ENCODE results near the gene LTF.

LTF gene

DNA sequence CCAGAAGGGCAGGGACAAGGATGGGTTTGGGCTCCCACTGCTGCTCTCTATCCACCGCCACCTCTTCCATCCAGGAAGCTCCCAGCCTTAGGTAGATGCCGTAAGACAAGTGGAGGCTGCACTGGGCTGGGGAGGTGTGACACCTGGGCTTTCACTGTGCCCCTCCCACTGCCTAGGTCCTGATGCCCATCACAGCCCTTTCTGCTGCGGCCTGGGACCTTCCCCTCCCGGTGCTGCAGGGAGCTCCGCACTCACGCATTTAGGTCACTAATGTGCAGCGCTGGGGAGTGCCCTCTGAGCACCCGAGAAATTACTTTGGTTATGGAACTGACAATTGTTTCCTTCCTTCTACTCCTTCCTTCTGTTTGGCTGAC lies 850 bp downstream of the LTF start:
- TF ChIP-seq, protein P1, sequence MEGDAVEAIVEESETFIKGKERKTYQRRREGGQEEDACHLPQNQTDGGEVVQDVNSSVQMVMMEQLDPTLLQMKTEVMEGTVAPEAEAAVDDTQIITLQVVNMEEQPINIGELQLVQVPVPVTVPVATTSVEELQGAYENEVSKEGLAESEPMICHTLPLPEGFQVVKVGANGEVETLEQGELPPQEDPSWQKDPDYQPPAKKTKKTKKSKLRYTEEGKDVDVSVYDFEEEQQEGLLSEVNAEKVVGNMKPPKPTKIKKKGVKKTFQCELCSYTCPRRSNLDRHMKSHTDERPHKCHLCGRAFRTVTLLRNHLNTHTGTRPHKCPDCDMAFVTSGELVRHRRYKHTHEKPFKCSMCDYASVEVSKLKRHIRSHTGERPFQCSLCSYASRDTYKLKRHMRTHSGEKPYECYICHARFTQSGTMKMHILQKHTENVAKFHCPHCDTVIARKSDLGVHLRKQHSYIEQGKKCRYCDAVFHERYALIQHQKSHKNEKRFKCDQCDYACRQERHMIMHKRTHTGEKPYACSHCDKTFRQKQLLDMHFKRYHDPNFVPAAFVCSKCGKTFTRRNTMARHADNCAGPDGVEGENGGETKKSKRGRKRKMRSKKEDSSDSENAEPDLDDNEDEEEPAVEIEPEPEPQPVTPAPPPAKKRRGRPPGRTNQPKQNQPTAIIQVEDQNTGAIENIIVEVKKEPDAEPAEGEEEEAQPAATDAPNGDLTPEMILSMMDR (IDR thresholded peaks at IDR 0.05; ENCODE audit: low read depth, low read length): no peak
- no peak for DNase-seq (ENCODE audit: low read depth in 2 of 2)

DNA sequence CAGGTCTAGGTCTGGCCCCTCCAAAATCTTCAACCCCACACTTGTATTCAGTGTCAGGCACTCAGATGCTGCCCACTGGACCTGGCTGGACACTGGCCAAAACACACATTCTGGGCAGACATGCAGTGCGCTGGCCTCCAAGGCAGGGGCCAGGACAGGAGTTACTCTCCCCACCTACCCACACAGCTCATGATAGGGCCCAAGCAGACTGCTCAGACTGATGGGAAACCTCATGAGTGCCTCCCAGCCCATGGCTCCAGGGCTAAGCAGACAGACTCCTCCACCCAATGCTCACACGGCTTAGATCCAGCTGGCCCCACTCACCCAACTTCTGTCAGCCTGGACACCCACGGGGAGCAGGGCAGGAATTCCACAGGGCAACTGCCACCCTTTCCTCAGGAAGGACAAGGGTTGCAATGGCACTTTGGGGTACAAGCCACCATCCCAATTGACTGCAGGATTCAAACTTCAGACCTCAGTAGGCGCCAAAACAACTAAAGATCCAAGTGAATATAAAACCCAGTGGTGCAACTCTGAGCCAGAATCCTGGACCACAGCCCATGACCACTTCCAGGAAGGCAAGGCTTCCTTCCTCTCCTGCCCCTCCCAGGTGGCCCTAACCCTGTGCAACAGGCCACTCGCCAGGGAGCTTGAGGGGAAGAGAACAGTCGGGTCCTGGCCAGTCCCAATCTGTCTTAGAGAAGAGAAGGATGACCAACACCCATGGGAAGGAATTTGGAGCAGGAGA lies 1.4 kb downstream of the LTF start:
- DNase-seq (ENCODE audit: low read depth in 2 of 2): no peak
- no peak overlapping the region for H3K4me3 ChIP-seq (replicated peaks in 1 of 2; ENCODE audit: low read depth in 2 of 2, low read length in 2 of 2)
- TF ChIP-seq, protein P1 (IDR thresholded peaks at IDR 0.05; ENCODE audit: low read depth, low read length): no peak

More for the DNA sequence above, 850 bp downstream of the LTF start:
- no peak overlapping the region for H3K4me3 ChIP-seq (replicated peaks in 1 of 2; ENCODE audit: low read depth in 2 of 2, low read length in 2 of 2)

DNA sequence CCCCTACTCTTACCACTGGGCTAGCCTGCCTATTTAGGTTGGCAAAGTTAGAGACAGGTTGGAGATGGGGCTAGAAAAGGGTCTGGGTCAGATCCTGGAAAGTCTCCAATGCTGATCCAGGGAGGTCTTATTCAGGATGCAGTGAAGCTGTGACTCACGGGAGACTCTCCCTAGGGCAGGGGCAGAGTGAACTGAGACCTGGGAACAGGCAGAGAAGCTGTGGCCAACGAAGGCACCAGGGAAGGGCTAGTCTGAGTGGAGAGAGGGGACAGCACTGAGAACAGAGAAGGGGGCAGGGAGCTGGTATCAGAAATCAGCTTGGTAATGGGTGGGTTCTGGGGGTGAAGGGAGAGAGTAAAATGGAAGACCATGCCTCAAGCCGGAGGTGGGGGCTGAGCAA lies 2.2 kb downstream of the LTF start:
- no peak overlapping the region for H3K4me3 ChIP-seq (replicated peaks in 1 of 2; ENCODE audit: low read depth in 2 of 2, low read length in 2 of 2)
- DNase-seq (ENCODE audit: low read depth in 2 of 2): no peak
- TF ChIP-seq, protein P1 (IDR thresholded peaks at IDR 0.05; ENCODE audit: low read depth, low read length): no peak

DNA sequence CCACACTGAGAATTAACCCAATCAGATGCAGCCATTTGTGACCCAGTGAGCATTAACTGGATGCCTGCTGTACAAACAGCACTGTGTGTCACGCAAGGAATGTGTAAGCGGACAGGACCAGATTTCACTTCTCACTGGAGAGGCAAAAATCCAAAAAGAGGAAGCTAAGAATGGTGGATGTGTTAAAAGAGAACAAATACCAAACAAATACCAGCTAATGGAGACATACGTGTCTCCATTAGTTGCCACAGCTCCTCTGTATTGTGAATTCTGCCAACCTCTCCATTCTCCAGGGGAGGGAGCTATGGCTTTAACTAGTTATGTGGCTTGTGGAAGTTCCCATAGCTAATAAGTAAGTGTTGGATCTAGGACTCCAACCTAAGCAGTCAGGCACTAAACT lies 2.6 kb downstream of the LTF start:
- DNase-seq (ENCODE audit: low read depth in 2 of 2): peak in 1 of 2 donors; percentile 37
- TF ChIP-seq, protein P1 (IDR thresholded peaks at IDR 0.05; ENCODE audit: low read depth, low read length): no peak
- no peak overlapping the region for H3K4me3 ChIP-seq (replicated peaks in 1 of 2; ENCODE audit: low read depth in 2 of 2, low read length in 2 of 2)

DNA sequence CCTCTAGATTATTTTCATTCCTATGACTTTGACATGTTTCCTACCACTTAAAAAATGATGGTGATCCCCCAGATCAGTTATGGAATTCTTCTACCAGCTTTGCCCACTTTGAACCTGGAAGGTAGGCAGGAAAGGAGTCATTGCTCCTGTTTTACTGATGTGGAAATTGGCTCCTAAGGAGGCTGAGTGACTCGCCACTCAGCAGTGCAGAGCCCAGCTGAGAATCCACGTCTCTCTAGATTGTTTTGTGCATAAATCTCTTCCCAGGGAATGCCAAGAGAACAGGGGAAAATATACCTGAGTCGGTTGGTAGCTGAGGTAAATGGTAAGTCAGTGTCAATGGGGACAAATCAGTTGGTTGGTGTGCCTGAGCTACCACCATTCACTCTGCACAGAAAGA lies 4.7 kb downstream of the LTF start:
- TF ChIP-seq, protein P1 (IDR thresholded peaks at IDR 0.05; ENCODE audit: low read depth, low read length): no peak
- no peak overlapping the region for H3K4me3 ChIP-seq (replicated peaks in 1 of 2; ENCODE audit: low read depth in 2 of 2, low read length in 2 of 2)
- no peak for DNase-seq (ENCODE audit: low read depth in 2 of 2)

DNA sequence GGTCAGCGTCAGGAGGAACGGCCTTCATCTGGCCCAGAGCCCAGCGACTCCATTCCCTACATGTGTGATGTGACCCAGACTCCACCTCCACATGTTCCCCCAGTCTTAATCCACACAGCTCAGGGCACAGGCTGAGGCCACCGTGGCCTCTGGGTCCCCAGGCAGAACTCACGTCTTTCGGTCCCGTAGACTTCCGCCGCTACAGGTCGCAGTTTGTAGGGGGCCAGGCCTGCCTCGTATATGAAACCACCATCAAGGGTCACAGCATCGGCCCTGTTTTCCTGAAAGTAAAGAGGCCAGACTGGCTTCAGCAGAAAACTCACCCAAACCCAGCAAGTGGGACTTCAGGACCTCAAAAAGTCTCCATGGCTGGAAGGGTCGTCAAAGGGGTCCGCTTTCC lies 8.6 kb downstream of the LTF start:
- DNase-seq (ENCODE audit: low read depth in 2 of 2): no peak
- TF ChIP-seq, protein P1 (IDR thresholded peaks at IDR 0.05; ENCODE audit: low read depth, low read length): no peak
- H3K4me3 ChIP-seq (replicated peaks in 1 of 2; ENCODE audit: low read depth in 2 of 2, low read length in 2 of 2): no peak overlapping the region
